Astrocyte of the spinal cord (primary cell): ENCODE measurements around the gene EGF.
A peak's percentile ranks its signal among the peaks of the same experiment; 100 is the strongest.

Experiments
- DNase-seq: peaks from one replicate; pipeline ENCODE4 v3.0.0; 2011; ENCODE audit warnings: low read depth, low spot score
- H3K4me3 ChIP-seq: 2 replicates; pipeline ENCODE4 v1.5.1; 2011; ENCODE audit warnings: low read depth, mild to moderate bottlenecking, low read length, moderate library complexity
- CTCF ChIP-seq: IDR thresholded peaks from 2 replicates; pipeline ENCODE4 v1.5.1; 2012; ENCODE audit warnings: low read depth, mild to moderate bottlenecking, low read length, inconsistent platforms
- in situ Hi-C: cut with HindIII; loops from 2 replicates; pipeline ENCODE4 v1.10.0; 2017; ENCODE audit warnings: low sequenced_read_pairs

Gene EGF

DNA sequence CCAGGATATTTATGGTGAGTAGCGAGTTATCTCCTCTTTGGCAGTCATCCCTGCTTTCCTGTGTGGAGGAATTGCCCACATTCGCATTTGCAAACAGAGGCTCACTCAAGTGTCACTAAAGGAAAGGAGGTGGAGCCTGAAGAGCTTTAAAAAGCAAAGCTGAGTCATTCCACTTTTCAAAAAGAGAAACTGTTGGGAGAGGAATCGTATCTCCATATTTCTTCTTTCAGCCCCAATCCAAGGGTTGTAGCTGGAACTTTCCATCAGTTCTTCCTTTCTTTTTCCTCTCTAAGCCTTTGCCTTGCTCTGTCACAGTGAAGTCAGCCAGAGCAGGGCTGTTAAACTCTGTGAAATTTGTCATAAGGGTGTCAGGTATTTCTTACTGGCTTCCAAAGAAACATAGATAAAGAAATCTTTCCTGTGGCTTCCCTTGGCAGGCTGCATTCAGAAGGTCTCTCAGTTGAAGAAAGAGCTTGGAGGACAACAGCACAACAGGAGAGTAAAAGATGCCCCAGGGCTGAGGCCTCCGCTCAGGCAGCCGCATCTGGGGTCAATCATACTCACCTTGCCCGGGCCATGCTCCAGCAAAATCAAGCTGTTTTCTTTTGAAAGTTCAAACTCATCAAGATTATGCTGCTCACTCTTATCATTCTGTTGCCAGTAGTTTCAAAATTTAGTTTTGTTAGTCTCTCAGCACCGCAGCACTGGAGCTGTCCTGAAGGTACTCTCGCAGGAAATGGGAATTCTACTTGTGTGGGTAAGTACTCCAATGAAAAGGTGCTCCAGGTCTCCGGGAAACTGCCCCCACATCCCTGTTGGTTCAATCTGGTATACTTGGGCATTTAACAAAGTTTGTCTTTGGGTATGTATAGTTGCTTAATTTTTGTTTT is at the start of gene EGF:
Gene EGF (plus strand): TSS at position 178 of the 890 bp plus-strand sequence. CDS start 453 bp downstream, at position 631.
- in situ Hi-C loops = no loop called here
- H3K4me3 ChIP-seq = no peak within 1 kb of the TSS
- TF ChIP-seq CTCF = no peak
- DNase-seq = peak; percentile 63

DNA sequence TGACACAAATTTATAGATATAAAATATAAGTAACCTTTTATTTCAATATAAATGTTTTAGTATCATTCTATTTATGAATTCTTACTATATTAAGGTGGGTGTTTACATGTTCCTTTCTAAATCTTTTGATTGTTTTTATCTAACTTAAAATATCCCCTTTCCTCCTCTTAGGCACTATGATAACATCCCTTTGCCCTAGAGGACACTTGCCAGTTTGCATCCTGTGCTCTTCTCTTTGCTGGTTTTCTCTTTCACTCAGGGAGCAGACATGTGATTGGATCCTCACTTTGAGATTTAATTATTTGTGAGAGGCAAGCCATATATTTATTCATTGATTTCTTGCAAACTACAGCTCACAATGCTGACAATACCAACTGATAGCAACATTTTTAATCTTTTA is 48.5 kb upstream of the EGF start:
- no peak for DNase-seq
- no peak overlapping the region for H3K4me3 ChIP-seq
- in situ Hi-C loops = no loop called here
- no peak for TF ChIP-seq CTCF

DNA sequence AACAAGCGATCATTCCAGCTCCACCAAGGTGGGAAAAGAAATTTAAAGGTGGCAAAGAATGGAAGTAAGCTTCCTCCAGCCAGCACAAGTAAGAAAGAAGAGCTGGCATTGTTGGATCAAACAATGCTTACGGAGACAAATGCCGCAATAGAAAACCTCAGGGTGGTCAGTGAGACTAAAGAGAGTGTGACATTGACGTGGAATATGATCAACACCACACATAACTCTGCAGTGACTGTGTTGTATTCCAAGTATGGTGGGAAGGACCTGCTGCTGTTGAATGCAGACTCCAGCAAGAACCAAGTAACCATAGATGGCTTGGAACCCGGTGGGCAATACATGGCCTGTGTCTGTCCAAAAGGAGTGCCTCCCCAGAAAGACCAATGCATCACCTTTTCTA is 42.6 kb upstream of the EGF start:
- TF ChIP-seq CTCF = no peak
- DNase-seq = no peak
- no peak overlapping the region for H3K4me3 ChIP-seq
- in situ Hi-C loops = no loop called here

- in situ Hi-C loops = no loop called here
- no peak for DNase-seq
- H3K4me3 ChIP-seq = no peak overlapping the region
- TF ChIP-seq CTCF = no peak
Measured at GRCh38 chr4:109872065-109872464, 40.6 kb upstream of the EGF start.

DNA sequence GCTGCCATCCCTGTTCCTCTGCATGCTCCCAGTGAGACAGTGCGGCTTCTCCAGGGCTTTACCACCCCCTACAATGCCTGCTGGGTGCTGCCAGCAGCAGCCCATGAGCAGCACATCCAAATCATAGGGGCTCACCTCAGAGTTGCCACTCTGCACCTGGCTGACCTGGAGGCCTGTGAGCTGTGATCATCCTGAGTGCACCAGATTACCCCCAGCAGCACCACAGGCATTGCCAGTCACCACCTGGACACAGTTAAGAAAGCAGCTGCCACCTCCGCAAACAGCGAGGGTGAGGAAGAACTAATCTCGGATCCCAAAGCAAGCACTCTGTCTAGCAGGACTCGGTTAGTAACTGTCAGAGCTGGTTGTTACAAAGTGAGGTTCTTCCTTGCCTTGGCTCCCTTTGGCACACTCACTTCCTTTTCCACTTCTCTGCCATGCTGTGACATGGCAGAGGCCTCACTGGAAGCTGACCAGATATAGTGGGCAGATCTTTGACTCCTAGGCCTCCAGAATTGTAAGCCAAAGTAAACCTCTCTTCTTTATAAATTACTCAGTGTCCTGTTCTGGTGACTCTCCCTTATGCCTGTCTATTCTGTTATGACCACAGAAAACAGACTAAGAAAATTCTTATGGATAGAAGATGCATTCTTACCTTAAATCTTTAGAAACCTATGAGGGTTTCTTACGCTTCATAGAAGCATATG is 39.6 kb upstream of the EGF start:
- no peak overlapping the region for H3K4me3 ChIP-seq
- no peak for TF ChIP-seq CTCF
- in situ Hi-C loops = no loop called here
- DNase-seq = no peak

- DNase-seq = no peak
- TF ChIP-seq CTCF = no peak
- no peak overlapping the region for H3K4me3 ChIP-seq
- in situ Hi-C loops = no loop called here
Measured at GRCh38 chr4:109873791-109874514, 38.7 kb upstream of the EGF start.
